Ishikawa (cell line): ENCODE data around the gene SULT1B1.

ENCODE experiments used
- CEBPB ChIP-seq: IDR thresholded peaks from 2 replicates; pipeline ENCODE4 v1.6.1; 2012
- CREB1 ChIP-seq: IDR thresholded peaks from 2 replicates; pipeline ENCODE4 v1.6.1; 2012; ENCODE audit warnings: low read depth
- EGR1 ChIP-seq: IDR thresholded peaks from 2 replicates; pipeline ENCODE4 v1.6.1; 2012
- EP300 ChIP-seq: IDR thresholded peaks from 2 replicates; pipeline ENCODE4 v1.6.1; 2012; ENCODE audit warnings: borderline replicate concordance
- FOXM1 ChIP-seq: IDR thresholded peaks from 2 replicates; pipeline ENCODE4 v1.6.1; 2012; ENCODE audit warnings: low read depth, borderline replicate concordance
- MAX ChIP-seq: IDR thresholded peaks from 2 replicates; pipeline ENCODE4 v1.6.1; 2012
- NFIC ChIP-seq: IDR thresholded peaks from 2 replicates; pipeline ENCODE4 v1.6.1; 2012
- RAD21 ChIP-seq: IDR thresholded peaks from 2 replicates; pipeline ENCODE4 v1.6.1; 2012; ENCODE audit warnings: low read depth
- REST ChIP-seq: IDR thresholded peaks from 2 replicates; pipeline ENCODE4 v1.6.1; 2012; ENCODE audit warnings: low read depth, mild to moderate bottlenecking
- TAF1 ChIP-seq: IDR thresholded peaks from 2 replicates; pipeline ENCODE4 v1.6.1; 2012; ENCODE audit warnings: low read depth, mild to moderate bottlenecking
- TCF12 ChIP-seq: IDR thresholded peaks from 2 replicates; pipeline ENCODE4 v1.6.1; 2012; ENCODE audit warnings: low read depth
- TEAD4 ChIP-seq: IDR thresholded peaks from 2 replicates; pipeline ENCODE4 v1.6.1; 2012
- USF1 ChIP-seq: IDR thresholded peaks from 2 replicates; pipeline ENCODE4 v1.6.1; 2012
- YY1 ChIP-seq: IDR thresholded peaks from 2 replicates; pipeline ENCODE4 v1.6.1; 2012; ENCODE audit warnings: low read depth
- ZBTB7A ChIP-seq: IDR thresholded peaks from 2 replicates; pipeline ENCODE4 v1.6.1; 2012; ENCODE audit warnings: low read depth

The SULT1B1 gene

GRCh38 chr4:69718396-69719271 lies 41.8 kb downstream of the SULT1B1 start:
- TF ChIP-seq EGR1 (no peak), CEBPB (no peak)

GRCh38 chr4:69717778-69718177 lies 42.6 kb downstream of the SULT1B1 start:
- no peak for TF ChIP-seq RAD21
- TF ChIP-seq TAF1: no peak
- no peak for TF ChIP-seq TCF12
- TF ChIP-seq CREB1: no peak
- no peak for TF ChIP-seq NFIC
- TF ChIP-seq EP300: no peak
- TF ChIP-seq MAX: no peak
- no peak for TF ChIP-seq ZBTB7A
- TF ChIP-seq EGR1: no peak
- TF ChIP-seq TEAD4: no peak
- TF ChIP-seq REST: no peak
- TF ChIP-seq CEBPB: no peak

GRCh38 chr4:69716654-69717053 lies 43.8 kb downstream of the SULT1B1 start:
- TF ChIP-seq CEBPB (no peak), CREB1 (no peak), YY1 (no peak), TCF12 (no peak), TAF1 (no peak), REST (no peak), RAD21 (no peak), ZBTB7A (no peak), EGR1 (no peak), NFIC (no peak), TEAD4 (no peak), FOXM1 (no peak), EP300 (no peak), USF1 (no peak), MAX (no peak)

- TF ChIP-seq TEAD4: no peak
- no peak for TF ChIP-seq TCF12
- TF ChIP-seq RAD21: no peak
- no peak for TF ChIP-seq TAF1
- no peak for TF ChIP-seq USF1
- TF ChIP-seq ZBTB7A: no peak
- TF ChIP-seq REST: no peak
- TF ChIP-seq YY1: no peak
- no peak for TF ChIP-seq NFIC
- no peak for TF ChIP-seq EGR1
- no peak for TF ChIP-seq FOXM1
These were observed 46.3 kb downstream of the SULT1B1 start for GRCh38 chr4:69714086-69714485.
